ENCODE data around the gene GREB1.

- no peak for TF ChIP-seq POLR2AphosphoS5 (IDR thresholded peaks at IDR 0.05)
- no peak for TF ChIP-seq CTCF (IDR thresholded peaks at IDR 0.05; ENCODE audit: poor library complexity, severe bottlenecking)
- no peak for TF ChIP-seq EZH2 (IDR thresholded peaks at IDR 0.05; ENCODE audit: borderline replicate concordance, insufficient read depth, low read length, poor library complexity, severe bottlenecking)
- TF ChIP-seq TAF1 (IDR thresholded peaks at IDR 0.05; ENCODE audit: low read depth), result no peak
- TF ChIP-seq REST (IDR thresholded peaks at IDR 0.05; ENCODE audit: borderline replicate concordance), result no peak
- TF ChIP-seq SMC3 (conservative IDR thresholded peaks at IDR 0.05; ENCODE audit: poor library complexity), result no peak
- TF ChIP-seq MXI1 (conservative IDR thresholded peaks at IDR 0.05; ENCODE audit: poor library complexity, severe bottlenecking), result no peak
- TF ChIP-seq EP300 (conservative IDR thresholded peaks at IDR 0.05; ENCODE audit: poor library complexity, severe bottlenecking), result no peak
- no peak for TF ChIP-seq RAD21 (conservative IDR thresholded peaks at IDR 0.05)
Observed at GRCh38 chr2:11551569-11552259, 17.9 kb downstream of the GREB1 start.

All from neural cell (in vitro differentiated cells).